ENCODE data around the gene EAPP. TPM values are rescaled to one million over a fixed set of nuclear protein-coding genes. Genes with fewer than 3 reads are reported as not detected.

The EAPP gene
- total and polyA plus RNA-seq, 2 of the 4 experiments (the other 2 are of a cell fraction) = 29.9 to 32.3 TPM

GRCh38 chr14:34507459-34507858, 32.0 kb downstream of the EAPP start:
- in situ Hi-C loops (cut with MboI; ENCODE audit: low sequenced_read_pairs) (no loop called here), intact Hi-C loops (cut with micrococcal nuclease) (no loop called here), dilution Hi-C loops (cut with HindIII; ENCODE audit: low sequenced_read_pairs, unreplicated experiment) (no loop called here)
- Histone ChIP-seq H3K27ac (ENCODE audit: insufficient read depth, low read length) (no peak overlapping the region), H3K4me1 (ENCODE audit: control insufficient read depth, insufficient read depth, low read length) (peaks cover 5% of the 10 kb centered on the region), H4K20me1 (ENCODE audit: insufficient read depth, low read length) (no peaks in the 10 kb centered on the region), H3K14ac (replicated peaks; ENCODE audit: low read depth, low read length) (no peak overlapping the region), H3K79me1 (ENCODE audit: low read depth in 1 of 2, low read length in 2 of 2) (no peaks in the 10 kb centered on the region), H4K5ac (ENCODE audit: low read depth, low read length) (no peak overlapping the region), H3K56ac (ENCODE audit: extremely low read depth, insufficient read depth, low read length) (no peak overlapping the region), H3K9me3 (ENCODE audit: control insufficient read depth, insufficient read depth, low read length) (no peaks in the 10 kb centered on the region), H2BK20ac (ENCODE audit: low read depth, low read length) (no peak overlapping the region), H3K23ac (ENCODE audit: low read depth, low read length) (no peak overlapping the region), H3K4me2 (ENCODE audit: low read depth, low read length) (no peak overlapping the region), H3K27me3 (ENCODE audit: control insufficient read depth, insufficient read depth, low read length) (no peaks in the 10 kb centered on the region), H2AFZ (replicated peaks; ENCODE audit: low read length, poor library complexity) (no peak overlapping the region), H3K9me1 (ENCODE audit: insufficient read depth, low read length) (no peaks in the 10 kb centered on the region), H3K9ac (ENCODE audit: low read depth, low read length) (no peak overlapping the region), H2BK5ac (ENCODE audit: low read depth, low read length, poor library complexity, severe bottlenecking) (no peak overlapping the region), H3K4ac (ENCODE audit: low read depth, low read length) (no peak overlapping the region), H2AK9ac (replicated peaks; ENCODE audit: low read depth, low read length, poor library complexity) (no peak overlapping the region), H2BK120ac (ENCODE audit: low read depth, low read length) (no peak overlapping the region), H4K8ac (ENCODE audit: low read depth in 2 of 2, low read length in 2 of 2) (no peak overlapping the region), H2AK5ac (ENCODE audit: low read depth, low read length) (no peak overlapping the region), H3K36me3 (ENCODE audit: control insufficient read depth, insufficient read depth, low read length) (no peaks in the 10 kb centered on the region), H4K91ac (ENCODE audit: insufficient read depth, low read depth, low read length) (no peak overlapping the region), H2BK15ac (ENCODE audit: low read depth, low read length) (no peak overlapping the region), H3K18ac (ENCODE audit: low read depth, low read length) (no peak overlapping the region), H3K4me3 (ENCODE audit: insufficient read depth, low read depth, low read length) (no peak overlapping the region)
- ATAC-seq (ENCODE audit: low read depth) = no peak
- no peak for TF ChIP-seq ELK1 (IDR thresholded peaks at IDR 0.05; ENCODE audit: borderline replicate concordance, low read depth, low read length)
- TF ChIP-seq NFE2L2 (IDR thresholded peaks at IDR 0.05; ENCODE audit: low read depth, low read length) = no peak
- TF ChIP-seq USF2 (IDR thresholded peaks at IDR 0.05; ENCODE audit: low read depth, low read length) = no peak
- TF ChIP-seq FOS (IDR thresholded peaks at IDR 0.05; ENCODE audit: low read depth, low read length) = no peak
- no peak for TF ChIP-seq POLR2A (IDR thresholded peaks at IDR 0.05; ENCODE audit: low read depth, low read length)
- no peak for TF ChIP-seq RAD21 (IDR thresholded peaks at IDR 0.05; ENCODE audit: low read length)
- no peak for TF ChIP-seq RFX5 (IDR thresholded peaks at IDR 0.05; ENCODE audit: low read depth, low read length)
- TF ChIP-seq SMC3 (IDR thresholded peaks at IDR 0.05; ENCODE audit: low read depth, low read length) = no peak
- TF ChIP-seq CTCF (conservative IDR thresholded peaks at IDR 0.05; ENCODE audit: low read depth, low read length) = no peak
- WGBS, 2 experiments (ENCODE audit: extremely low coverage in 2 of 2, insufficient read length in 1 of 2) = 89% methylated on average over 3 of the region's 9 CpGs; no CpG with 5 or more reads in 1 of the 2 experiments
- CTCF ChIA-PET = no interaction called here
- POLR2A ChIA-PET (ENCODE audit: unreplicated experiment) = no interaction called here
- DNase-seq = no peak
- no TSS peak for BruUV-seq (replicated peaks)

All from IMR-90 (cell line).